HepG2 (cell line): ENCODE data around the gene MORN1. TPM values are rescaled to one million over a fixed set of nuclear protein-coding genes. Genes with fewer than 3 reads are reported as not detected.
"Not testable (repeated sequence)": the region's sequence is repeated elsewhere in the genome, so short reads cannot be mapped to it uniquely, and the experiment has no call there.

Experiments used
- ATAC-seq: fragments of 200-7000 bp; cut with Tn5 transposase; 3 replicates; pipeline ENCODE4 v1.9.1; 2020; ENCODE audit warnings: mild to moderate bottlenecking, moderate library complexity
- BruUV-seq: library from RNA; stranded (reverse); fragments of 400-500 nt; replicated peaks from 2 replicates; lab custom pipeline; 2021; lab: Mats Ljungman, UMichigan
- CTCF ChIA-PET: fragments of 300-600 bp; formaldehyde crosslinking; extraction: SDS; loops from one replicate; lab custom pipeline; 2021; ENCODE audit warnings: low total read pairs, inconsistent platforms, low intra/inter-chr PET ratio; lab: Yijun Ruan, JAX
- POLR2A ChIA-PET: fragments of 350-600 bp; sonication (Branson Sonifier 250); formaldehyde crosslinking; loops from one replicate; lab custom pipeline; 2020; ENCODE audit warnings: antibody characterized with exemption, inconsistent platforms; lab: Yijun Ruan, JAX
- DNase-seq: peaks from one replicate; pipeline ENCODE4 v3.0.0-alpha.2; 2015; ENCODE audit warnings: low spot score
- FAIRE-seq: peaks from 3 replicates; lab custom pipeline; 2011; peaks lifted over from hg19 to GRCh38; lab: Jason Lieb, UNC
- H2AFZ ChIP-seq: one replicate; pipeline ENCODE4 v1.6.1; 2011; ENCODE audit warnings: low read length, inconsistent platforms
- H3K27ac ChIP-seq: fragments of 300-600 bp; 3 replicates; pipeline ENCODE4 v1.8.0; 2011; ENCODE audit warnings: mixed run types, mild to moderate bottlenecking, mixed read lengths, low read length, inconsistent platforms; ENCODE audit not compliant: insufficient read depth; ENCODE audit errors: extremely low read length
- H3K27me3 ChIP-seq, 2 experiments: fragments of 200-600 bp in 1 of 2; 2 replicates in 1 of 2; 3 replicates in 1 of 2; pipeline versions ENCODE4 v1.6.0 to v1.8.0; 2011; ENCODE audit warnings: low read length in 2 of 2, mild to moderate bottlenecking in 2 of 2, moderate library complexity in 2 of 2, inconsistent platforms in 1 of 2; ENCODE audit not compliant: insufficient read depth in 2 of 2, control insufficient read depth in 1 of 2
- H3K36me3 ChIP-seq, 2 experiments: fragments of 200-600 bp in 1 of 2; replicated peaks in 1 of 2; 2 replicates in 1 of 2; 3 replicates in 1 of 2; pipeline versions ENCODE4 v1.5.1 to v1.8.0; 2011; ENCODE audit warnings: low read length in 2 of 2, inconsistent platforms in 1 of 2; ENCODE audit not compliant: insufficient read depth in 2 of 2, control insufficient read depth in 1 of 2
- H3K4me1 ChIP-seq: 2 replicates; pipeline ENCODE4 v1.5.1; 2012; ENCODE audit warnings: low read length, inconsistent platforms; ENCODE audit not compliant: insufficient read depth
- H3K4me2 ChIP-seq: 2 replicates; pipeline ENCODE4 v1.6.0; 2011; ENCODE audit warnings: low read depth, low read length, inconsistent platforms
- H3K4me3 ChIP-seq, 3 experiments: fragments of 200-600 bp in 1 of 3; sonication (generic), shearing (Covaris generic) in 1 of 3; replicated peaks in 1 of 3; 2 replicates each; pipeline ENCODE4 v1.5.1; 2011 to 2016; ENCODE audit warnings: low read length in 3 of 3, inconsistent platforms in 2 of 3, low read depth in 2 of 3, mild to moderate bottlenecking in 2 of 3, control low read depth in 1 of 3, mixed read lengths in 1 of 3; ENCODE audit not compliant: insufficient read depth in 1 of 3
- H3K79me2 ChIP-seq: one replicate; pipeline ENCODE4 v1.6.1; 2011; ENCODE audit warnings: low read length, inconsistent platforms; ENCODE audit not compliant: insufficient read depth
- H3K9ac ChIP-seq: 2 replicates; pipeline ENCODE4 v1.6.0; 2011; ENCODE audit warnings: mild to moderate bottlenecking, low read depth, low read length, inconsistent platforms; ENCODE audit not compliant: insufficient read depth
- H3K9me3 ChIP-seq: 2 replicates; pipeline ENCODE4 v1.5.1; 2012; ENCODE audit warnings: mild to moderate bottlenecking, low read length
- H4K20me1 ChIP-seq: 2 replicates; pipeline ENCODE4 v1.6.0; 2011; ENCODE audit warnings: inconsistent platforms, mild to moderate bottlenecking, low read length, moderate library complexity; ENCODE audit not compliant: insufficient read depth
- JARID2 ChIP-seq: sonication (generic); formaldehyde crosslinking; IDR thresholded peaks from 2 replicates; pipeline ENCODE4 v1.8.1; 2023; ENCODE audit warnings: missing genetic modification reagents, inconsistent platforms; ENCODE audit not compliant: insufficient replicate concordance
- TOPORS ChIP-seq: sonication (generic); formaldehyde crosslinking; IDR thresholded peaks from 2 replicates; pipeline ENCODE4 v1.8.0; 2023; ENCODE audit warnings: mild to moderate bottlenecking, missing genetic modification reagents
- U2AF2 ChIP-seq: fragments of 200-400 bp; formaldehyde crosslinking; IDR thresholded peaks from 2 replicates; pipeline ENCODE4 v1.6.1; 2017; ENCODE audit warnings: low read depth, mild to moderate bottlenecking, low read length
- ZKSCAN5 ChIP-seq: sonication (generic); formaldehyde crosslinking; IDR thresholded peaks from 2 replicates; pipeline ENCODE4 v1.5.1; 2020; ENCODE audit warnings: mild to moderate bottlenecking, missing genetic modification reagents
- ZNF619 ChIP-seq: sonication (generic); formaldehyde crosslinking; IDR thresholded peaks from 2 replicates; pipeline ENCODE4 v1.4.0; 2020; ENCODE audit warnings: mild to moderate bottlenecking, missing genetic modification reagents
- ZNF883 ChIP-seq: sonication (generic); formaldehyde crosslinking; IDR thresholded peaks from 2 replicates; pipeline ENCODE4 v1.5.1; 2020; ENCODE audit warnings: mild to moderate bottlenecking, missing genetic modification reagents; ENCODE audit errors: not compliant biosample characterization
- WGBS: methylation state at CpG from one replicate; pipeline ENCODE4 v1.1.6; 2017; ENCODE audit warnings: low lambda C conversion rate; 5-methylcytosine and 5-hydroxymethylcytosine counted together
- in situ Hi-C: cut with HindIII; loops from 2 replicates; pipeline ENCODE4 v1.10.0; 2017; ENCODE audit warnings: low pct_unique_long_range_greater_than_20kb; ENCODE audit not compliant: extremely low pct_ligation_motif_present
- intact Hi-C: fragments of 100-400 bp; cut with micrococcal nuclease; formaldehyde crosslinking; loops from one replicate; pipeline ENCODE4 v1.10.0; 2022; ENCODE audit not compliant: unreplicated experiment
- polyA plus RNA-seq, 8 experiments: library from polyadenylated mRNA; depleted of rRNA in 3 of 8; stranded (reverse) in 7 of 8; unstranded in 1 of 8; fragments of >200 nt; fragmentation: Illumina TruSeq in 4 of 8; extraction: Trizol in 4 of 8; gene quantifications; 2 replicates each; pipeline versions ENCODE4 v1.2.1 to v1.2.3, GENCODE V29; 2011 to 2016; ENCODE audit warnings: low read depth in 4 of 8, missing spikeins in 1 of 8, mixed read lengths in 1 of 8; ENCODE audit not compliant: insufficient read depth in 1 of 8
- total RNA-seq, 5 experiments: library from RNA; depleted of rRNA; stranded (reverse); fragments of >200 nt; fragmentation: Illumina TruSeq; extraction: Trizol; gene quantifications; 2 replicates each; pipeline ENCODE4 v1.2.3, GENCODE V29; 2016; ENCODE audit warnings: low read depth in 1 of 5
- TF ChIP-seq, protein P1 (sequence below): sonication (generic); formaldehyde crosslinking; conservative IDR thresholded peaks from 2 replicates; pipeline ENCODE4 v1.4.0; 2020; ENCODE audit warnings: missing genetic modification reagents

MORN1 gene
- total and polyA plus RNA-seq, 2 of the 13 experiments (the other 11 are each of a cell fraction or from before 2014, with no cell fraction given): 3.1 to 6.5 TPM

- POLR2A ChIA-PET, FAIRE-seq, H3K36me3 ChIP-seq, H3K9ac ChIP-seq, intact Hi-C loops, H2AFZ ChIP-seq, H3K4me1 ChIP-seq, in situ Hi-C loops, H3K4me2 ChIP-seq, H3K27ac ChIP-seq, DNase-seq, H3K79me2 ChIP-seq, CTCF ChIA-PET, H3K4me3 ChIP-seq, ATAC-seq, BruUV-seq, H4K20me1 ChIP-seq, H3K9me3 ChIP-seq: not testable (repeated sequence)
- peaks cover 32 to 73% of the 10 kb centered on the region in 2 experiments for H3K27me3 ChIP-seq
- whole genome bisulfite sequencing: 59% methylated on average over 14 of the region's 23 CpGs
Measured at GRCh38 chr1:2440346-2440745, 49.0 kb upstream of the MORN1 start.

DNA sequence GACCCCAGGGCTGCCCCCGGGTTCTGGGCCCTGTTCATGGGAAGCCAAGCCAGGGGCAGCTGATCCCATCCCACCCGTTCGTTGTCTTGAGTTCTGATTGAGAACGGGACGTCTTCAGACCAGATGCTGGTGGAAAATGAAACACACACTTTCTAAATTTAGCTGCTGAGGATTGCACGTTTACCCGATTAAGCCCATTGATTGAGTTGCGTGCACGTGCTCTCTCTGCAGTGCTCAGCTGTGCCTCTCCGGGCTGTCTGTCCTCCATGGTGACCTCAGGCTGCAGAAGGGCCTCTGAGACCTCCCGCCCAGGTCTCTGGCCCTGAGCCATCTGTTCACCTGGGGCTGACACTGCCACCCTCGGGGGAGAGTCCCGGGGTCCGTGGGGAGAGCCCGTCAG, 48.0 kb upstream of the MORN1 start:
- ChIA-PET POLR2A (no interaction called here), CTCF (no interaction called here)
- in situ Hi-C loops (no loop called here), intact Hi-C loops (no loop called here)
- H3K4me1 ChIP-seq: no peaks in the 10 kb centered on the region
- peaks cover 25 to 72% of the 10 kb centered on the region in 2 experiments for H3K27me3 ChIP-seq
- no peak overlapping the region for H3K9ac ChIP-seq
- no peak overlapping the region for H3K4me2 ChIP-seq
- 12% methylated on average over 9 of the region's 15 CpGs for WGBS
- no peak for FAIRE-seq
- H3K27ac ChIP-seq: no peak overlapping the region
- no TSS peak for BruUV-seq
- H3K4me3 ChIP-seq: no peak overlapping the region
- no peaks in the 10 kb centered on the region for H3K36me3 ChIP-seq
- no peaks in the 10 kb centered on the region for H3K79me2 ChIP-seq
- TF ChIP-seq, protein P1, sequence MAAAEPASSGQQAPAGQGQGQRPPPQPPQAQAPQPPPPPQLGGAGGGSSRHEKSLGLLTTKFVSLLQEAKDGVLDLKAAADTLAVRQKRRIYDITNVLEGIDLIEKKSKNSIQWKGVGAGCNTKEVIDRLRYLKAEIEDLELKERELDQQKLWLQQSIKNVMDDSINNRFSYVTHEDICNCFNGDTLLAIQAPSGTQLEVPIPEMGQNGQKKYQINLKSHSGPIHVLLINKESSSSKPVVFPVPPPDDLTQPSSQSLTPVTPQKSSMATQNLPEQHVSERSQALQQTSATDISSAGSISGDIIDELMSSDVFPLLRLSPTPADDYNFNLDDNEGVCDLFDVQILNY (CRISPR knock-in tag): no peak
- TF ChIP-seq TOPORS (CRISPR knock-in tag): no peak
- no peak for TF ChIP-seq ZKSCAN5 (CRISPR knock-in tag)
- TF ChIP-seq JARID2: no peak
- TF ChIP-seq ZNF619: no peak
- no peak for TF ChIP-seq ZNF883 (CRISPR knock-in tag)
- TF ChIP-seq U2AF2: no peak
- no peak for DNase-seq
- no peak for ATAC-seq
- no peaks in the 10 kb centered on the region for H3K9me3 ChIP-seq
- H2AFZ ChIP-seq: no peak overlapping the region
- peaks cover 7% of the 10 kb centered on the region; the same call in 1 of the 2 replicates for H4K20me1 ChIP-seq
